ENCODE results near the gene ADAMTSL1.

ADAMTSL1 gene

GRCh38 chr9:18893046-18893445, 419.1 kb downstream of the ADAMTSL1 start:
- TF ChIP-seq, protein P1, sequence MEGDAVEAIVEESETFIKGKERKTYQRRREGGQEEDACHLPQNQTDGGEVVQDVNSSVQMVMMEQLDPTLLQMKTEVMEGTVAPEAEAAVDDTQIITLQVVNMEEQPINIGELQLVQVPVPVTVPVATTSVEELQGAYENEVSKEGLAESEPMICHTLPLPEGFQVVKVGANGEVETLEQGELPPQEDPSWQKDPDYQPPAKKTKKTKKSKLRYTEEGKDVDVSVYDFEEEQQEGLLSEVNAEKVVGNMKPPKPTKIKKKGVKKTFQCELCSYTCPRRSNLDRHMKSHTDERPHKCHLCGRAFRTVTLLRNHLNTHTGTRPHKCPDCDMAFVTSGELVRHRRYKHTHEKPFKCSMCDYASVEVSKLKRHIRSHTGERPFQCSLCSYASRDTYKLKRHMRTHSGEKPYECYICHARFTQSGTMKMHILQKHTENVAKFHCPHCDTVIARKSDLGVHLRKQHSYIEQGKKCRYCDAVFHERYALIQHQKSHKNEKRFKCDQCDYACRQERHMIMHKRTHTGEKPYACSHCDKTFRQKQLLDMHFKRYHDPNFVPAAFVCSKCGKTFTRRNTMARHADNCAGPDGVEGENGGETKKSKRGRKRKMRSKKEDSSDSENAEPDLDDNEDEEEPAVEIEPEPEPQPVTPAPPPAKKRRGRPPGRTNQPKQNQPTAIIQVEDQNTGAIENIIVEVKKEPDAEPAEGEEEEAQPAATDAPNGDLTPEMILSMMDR (IDR thresholded peaks at IDR 0.05): no peak
- TF ChIP-seq ZFX (IDR thresholded peaks at IDR 0.05; ENCODE audit: borderline replicate concordance): no peak
- no peak overlapping the region for H3K27ac ChIP-seq

DNA sequence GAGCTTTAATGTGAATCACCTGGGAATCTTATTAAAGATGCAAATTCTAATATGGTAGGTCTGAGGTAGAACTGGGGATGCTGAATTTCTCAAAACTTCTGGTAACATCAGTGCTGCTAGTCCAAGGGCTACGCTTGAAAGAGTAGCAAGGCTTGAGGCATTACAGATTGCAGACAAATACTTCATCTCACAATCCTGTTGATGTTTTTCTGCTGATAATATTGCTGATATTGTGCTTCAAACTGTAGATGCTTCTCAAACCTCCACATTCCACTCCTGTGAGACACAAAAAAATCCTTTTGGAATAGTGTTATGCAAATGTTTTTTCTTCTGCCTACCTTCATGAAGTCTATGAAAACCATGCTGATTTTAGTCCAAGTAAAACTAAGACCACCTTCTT, 419.5 kb downstream of the ADAMTSL1 start:
- TF ChIP-seq, protein P1 (IDR thresholded peaks at IDR 0.05): no peak
- no peak for TF ChIP-seq ZFX (IDR thresholded peaks at IDR 0.05; ENCODE audit: borderline replicate concordance)
- H3K27ac ChIP-seq: no peak overlapping the region

- TF ChIP-seq, protein P1 (IDR thresholded peaks at IDR 0.05): no peak
- TF ChIP-seq ZFX (IDR thresholded peaks at IDR 0.05; ENCODE audit: borderline replicate concordance): no peak
These were observed 422.1 kb downstream of the ADAMTSL1 start for GRCh38 chr9:18896004-18896403.

GRCh38 chr9:18896531-18897179, 422.7 kb downstream of the ADAMTSL1 start:
- TF ChIP-seq ZFX (IDR thresholded peaks at IDR 0.05; ENCODE audit: borderline replicate concordance): no peak
- TF ChIP-seq, protein P1 (IDR thresholded peaks at IDR 0.05): no peak
- no peak overlapping the region for H3K27ac ChIP-seq

More at GRCh38 chr9:18896004-18896403, 422.1 kb downstream of the ADAMTSL1 start:
- H3K27ac ChIP-seq: no peak overlapping the region

GRCh38 chr9:18903450-18903849, 429.5 kb downstream of the ADAMTSL1 start:
- no peak for TF ChIP-seq ZFX (IDR thresholded peaks at IDR 0.05; ENCODE audit: borderline replicate concordance)
- TF ChIP-seq, protein P1 (IDR thresholded peaks at IDR 0.05): no peak
- H3K27ac ChIP-seq: no peak overlapping the region

- no peak for TF ChIP-seq ZFX (IDR thresholded peaks at IDR 0.05; ENCODE audit: borderline replicate concordance)
- TF ChIP-seq, protein P1 (IDR thresholded peaks at IDR 0.05): no peak
- no peak overlapping the region for H3K27ac ChIP-seq
These were observed 431.3 kb downstream of the ADAMTSL1 start for GRCh38 chr9:18905028-18905882.

Measured in 22Rv1 (cell line).